ENCODE measurements around the gene FXYD5.
"Not testable (repeated sequence)": the region's sequence is repeated elsewhere in the genome, so short reads cannot be mapped to it uniquely, and the experiment has no call there.

FXYD5 gene

GRCh38 chr19:35125270-35125717, 29.2 kb upstream of the FXYD5 start:
- FAIRE-seq = no peak
- no peak for TF ChIP-seq POLR2A (IDR thresholded peaks at IDR 0.05; ENCODE audit: low read depth, low read length)
- DNase-seq (ENCODE audit: insufficient read length, low spot score) = no peak

- DNase-seq (ENCODE audit: insufficient read length, low spot score) = no peak
- no peak for FAIRE-seq
- TF ChIP-seq POLR2A (IDR thresholded peaks at IDR 0.05; ENCODE audit: low read depth, low read length) = no peak
Measured at GRCh38 chr19:35125749-35126623, 28.5 kb upstream of the FXYD5 start.

GRCh38 chr19:35126624-35126959, 27.9 kb upstream of the FXYD5 start:
- DNase-seq (ENCODE audit: insufficient read length, low spot score) = no peak
- no peak for FAIRE-seq
- TF ChIP-seq POLR2A (IDR thresholded peaks at IDR 0.05; ENCODE audit: low read depth, low read length) = no peak

- FAIRE-seq (no peak), DNase-seq (ENCODE audit: insufficient read length, low spot score) (no peak)
- no peak for TF ChIP-seq POLR2A (IDR thresholded peaks at IDR 0.05; ENCODE audit: low read depth, low read length)
Measured at GRCh38 chr19:35127871-35128270, 26.7 kb upstream of the FXYD5 start.

- no peak for TF ChIP-seq POLR2A (IDR thresholded peaks at IDR 0.05; ENCODE audit: low read depth, low read length)
- no peak for DNase-seq (ENCODE audit: insufficient read length, low spot score)
- FAIRE-seq = no peak
Measured at GRCh38 chr19:35128398-35129057, 26.0 kb upstream of the FXYD5 start.

- DNase-seq (ENCODE audit: insufficient read length, low spot score); FAIRE-seq: not testable (repeated sequence)
Measured at GRCh38 chr19:35129724-35130274, 24.7 kb upstream of the FXYD5 start.

- DNase-seq (ENCODE audit: insufficient read length, low spot score) = no peak
- no peak for TF ChIP-seq POLR2A (IDR thresholded peaks at IDR 0.05; ENCODE audit: low read depth, low read length)
- no peak for FAIRE-seq
Measured at GRCh38 chr19:35130761-35131720, 23.5 kb upstream of the FXYD5 start.

- TF ChIP-seq POLR2A (IDR thresholded peaks at IDR 0.05; ENCODE audit: low read depth, low read length) = no peak
- DNase-seq (ENCODE audit: insufficient read length, low spot score) (no peak), FAIRE-seq (no peak)
Measured at GRCh38 chr19:35132254-35132653, 22.3 kb upstream of the FXYD5 start.

- DNase-seq (ENCODE audit: insufficient read length, low spot score) = no peak
- FAIRE-seq = no peak
- no peak for TF ChIP-seq POLR2A (IDR thresholded peaks at IDR 0.05; ENCODE audit: low read depth, low read length)
Measured at GRCh38 chr19:35133826-35134225, 20.7 kb upstream of the FXYD5 start.

GRCh38 chr19:35134601-35135242, 19.8 kb upstream of the FXYD5 start, which contains the start of gene LGI4:
LGI4 (minus strand) TSS chr19:35135059; CDS start chr19:35134680, 379 bp downstream.
- FAIRE-seq (no peak), DNase-seq (ENCODE audit: insufficient read length, low spot score) (no peak)
- TF ChIP-seq POLR2A (IDR thresholded peaks at IDR 0.05; ENCODE audit: low read depth, low read length) = no peak

- no peak for FAIRE-seq
- DNase-seq (ENCODE audit: insufficient read length, low spot score) = peak; percentile 95
- TF ChIP-seq POLR2A (IDR thresholded peaks at IDR 0.05; ENCODE audit: low read depth, low read length) = no peak
Measured at GRCh38 chr19:35135389-35135909, 19.1 kb upstream of the FXYD5 start.

- no peak for FAIRE-seq
- DNase-seq (ENCODE audit: insufficient read length, low spot score) = no peak
- no peak for TF ChIP-seq POLR2A (IDR thresholded peaks at IDR 0.05; ENCODE audit: low read depth, low read length)
Measured at GRCh38 chr19:35136231-35136630, 18.3 kb upstream of the FXYD5 start.

All from H54 (cell line).